HEK293 (cell line): ENCODE data around the gene PPT2.
A peak's percentile ranks its signal among the peaks of the same experiment; 100 is the strongest.

Source experiments
- CTCF ChIA-PET: fragments of 350-600 bp; formaldehyde crosslinking; extraction: SDS; loops from one replicate; lab custom pipeline; 2021; ENCODE audit warnings: antibody characterized with exemption; lab: Yijun Ruan, JAX
- POLR2A ChIA-PET: fragments of 300-600 bp; formaldehyde crosslinking; extraction: SDS; loops from one replicate; lab custom pipeline; 2020; ENCODE audit warnings: antibody characterized with exemption, inconsistent platforms; lab: Yijun Ruan, JAX
- H3K27ac ChIP-seq: fragments of 200-500 bp; sonication (Bioruptor generic); 2 replicates; pipeline ENCODE4 v1.5.1; 2014; ENCODE audit warnings: low read depth, low read length, control low read depth, inconsistent platforms; ENCODE audit errors: extremely low read depth
- H3K36me3 ChIP-seq, 2 experiments: fragments of 200-500 bp in 1 of 2; sonication (Bioruptor generic) in 1 of 2; 1 replicate in 1 of 2; 2 replicates in 1 of 2; pipeline ENCODE4 v1.5.1; 2014 to 2017; ENCODE audit warnings: inconsistent platforms in 2 of 2, low read length in 2 of 2; ENCODE audit not compliant: control insufficient read depth in 2 of 2, insufficient read depth in 1 of 2
- H3K4me1 ChIP-seq: fragments of 200-500 bp; sonication (Bioruptor generic); 2 replicates; pipeline ENCODE4 v1.5.1; 2014; ENCODE audit warnings: mild to moderate bottlenecking, low read length, inconsistent platforms; ENCODE audit not compliant: control insufficient read depth, insufficient read depth
- H3K4me3 ChIP-seq: 2 replicates; pipeline ENCODE4 v1.5.1; 2011; ENCODE audit warnings: low read depth, mild to moderate bottlenecking, control low read depth, low read length, moderate library complexity
- H3K9me3 ChIP-seq: fragments of 200-500 bp; sonication (Bioruptor generic); 2 replicates; pipeline ENCODE4 v1.5.1; 2014; ENCODE audit warnings: low read depth, low read length, inconsistent platforms; ENCODE audit not compliant: control insufficient read depth, insufficient read depth
- EGR2 ChIP-seq: fragments of 450-650 bp; formaldehyde crosslinking; IDR thresholded peaks from 2 replicates; pipeline ENCODE4 v1.5.1; 2016; ENCODE audit warnings: low read depth, missing biosample characterization, missing genetic modification characterization
- GFI1B ChIP-seq: fragments of 450-650 bp; formaldehyde crosslinking; IDR thresholded peaks from 2 replicates; pipeline ENCODE4 v1.5.1; 2016; ENCODE audit warnings: missing biosample characterization, missing genetic modification characterization
- GLIS2 ChIP-seq: fragments of 450-650 bp; formaldehyde crosslinking; IDR thresholded peaks from 2 replicates; pipeline ENCODE4 v1.5.1; 2016; ENCODE audit warnings: missing biosample characterization, missing genetic modification characterization
- KLF16 ChIP-seq: fragments of 450-650 bp; formaldehyde crosslinking; IDR thresholded peaks from 2 replicates; pipeline ENCODE4 v1.5.1; 2017; ENCODE audit warnings: missing biosample characterization, missing genetic modification characterization
- MEIS1 ChIP-seq: sonication (generic); formaldehyde crosslinking; IDR thresholded peaks from 2 replicates; pipeline ENCODE4 v1.8.1; 2022; ENCODE audit warnings: missing genetic modification reagents, mild to moderate bottlenecking, borderline replicate concordance
- MYNN ChIP-seq: fragments of 450-650 bp; formaldehyde crosslinking; IDR thresholded peaks from 2 replicates; pipeline ENCODE4 v1.5.1; 2016; ENCODE audit warnings: missing biosample characterization, missing genetic modification characterization, borderline replicate concordance
- OSR2 ChIP-seq: fragments of 450-650 bp; formaldehyde crosslinking; IDR thresholded peaks from 2 replicates; pipeline ENCODE4 v1.5.1; 2016; ENCODE audit warnings: missing biosample characterization, missing genetic modification characterization
- OVOL3 ChIP-seq: fragments of 450-650 bp; formaldehyde crosslinking; IDR thresholded peaks from 2 replicates; pipeline ENCODE4 v1.5.1; 2016; ENCODE audit warnings: missing biosample characterization, missing genetic modification characterization
- PRDM1 ChIP-seq: fragments of 450-650 bp; formaldehyde crosslinking; IDR thresholded peaks from 2 replicates; pipeline ENCODE4; 2016; ENCODE audit warnings: missing biosample characterization, missing genetic modification characterization
- SALL2 ChIP-seq: fragments of 450-650 bp; formaldehyde crosslinking; IDR thresholded peaks from 2 replicates; pipeline ENCODE4 v1.5.0; 2017; ENCODE audit warnings: missing biosample characterization, mild to moderate bottlenecking, missing genetic modification characterization, borderline replicate concordance
- SCRT2 ChIP-seq: fragments of 450-650 bp; formaldehyde crosslinking; IDR thresholded peaks from 2 replicates; pipeline ENCODE4 v1.5.1; 2016; ENCODE audit warnings: missing biosample characterization, missing genetic modification characterization
- SETDB1 ChIP-seq: IDR thresholded peaks from one replicate; pipeline ENCODE4 v1.6.1; 2017; ENCODE audit warnings: mild to moderate bottlenecking, low read length, moderate library complexity, mixed read lengths; ENCODE audit not compliant: insufficient read length
- ZFHX2 ChIP-seq: fragments of 450-650 bp; formaldehyde crosslinking; conservative IDR thresholded peaks from 2 replicates; pipeline ENCODE4 v1.5.1; 2016; ENCODE audit warnings: missing biosample characterization, missing genetic modification characterization
- ZNF121 ChIP-seq: fragments of 450-650 bp; formaldehyde crosslinking; IDR thresholded peaks from 2 replicates; pipeline ENCODE4 v1.5.1; 2016; ENCODE audit warnings: missing biosample characterization, missing genetic modification characterization
- ZNF140 ChIP-seq: fragments of 450-650 bp; formaldehyde crosslinking; IDR thresholded peaks from 2 replicates; pipeline ENCODE4 v1.5.1; 2016; ENCODE audit warnings: missing biosample characterization, missing genetic modification characterization
- ZNF169 ChIP-seq: fragments of 450-650 bp; formaldehyde crosslinking; IDR thresholded peaks from 2 replicates; pipeline ENCODE4 v1.5.1; 2016; ENCODE audit warnings: missing biosample characterization, missing genetic modification characterization
- ZNF335 ChIP-seq: fragments of 450-650 bp; formaldehyde crosslinking; conservative IDR thresholded peaks from 2 replicates; pipeline ENCODE4 v1.5.1; 2016; ENCODE audit warnings: missing biosample characterization, missing genetic modification characterization
- ZNF341 ChIP-seq: fragments of 450-650 bp; formaldehyde crosslinking; IDR thresholded peaks from 2 replicates; pipeline ENCODE4; 2016; ENCODE audit warnings: low read depth, missing biosample characterization, missing genetic modification characterization
- ZNF366 ChIP-seq: fragments of 450-650 bp; formaldehyde crosslinking; conservative IDR thresholded peaks from 2 replicates; pipeline ENCODE4 v1.5.1; 2016; ENCODE audit warnings: missing biosample characterization, missing genetic modification characterization
- ZNF391 ChIP-seq: fragments of 450-650 bp; formaldehyde crosslinking; IDR thresholded peaks from 2 replicates; pipeline ENCODE4 v1.5.1; 2016; ENCODE audit warnings: low read depth, missing biosample characterization, missing genetic modification characterization, borderline replicate concordance
- ZNF626 ChIP-seq: fragments of 450-650 bp; sonication (Bioruptor Pico); formaldehyde crosslinking; IDR thresholded peaks from 2 replicates; pipeline ENCODE4 v1.5.1; 2018; ENCODE audit warnings: missing biosample characterization, missing genetic modification characterization, inconsistent platforms
- ZNF707 ChIP-seq: fragments of 450-650 bp; formaldehyde crosslinking; IDR thresholded peaks from 2 replicates; pipeline ENCODE4 v1.5.1; 2016; ENCODE audit warnings: missing biosample characterization, missing genetic modification characterization
- ZNF837 ChIP-seq: fragments of 450-650 bp; formaldehyde crosslinking; IDR thresholded peaks from 2 replicates; pipeline ENCODE4 v1.5.1; 2016; ENCODE audit warnings: missing biosample characterization, missing genetic modification characterization
- TF ChIP-seq, protein P1 (sequence below): fragments of 450-650 bp; formaldehyde crosslinking; IDR thresholded peaks from 2 replicates; pipeline ENCODE4 v1.5.1; 2017; ENCODE audit warnings: missing biosample characterization, missing genetic modification characterization
- TF ChIP-seq, protein P2 (sequence below): fragments of 450-650 bp; formaldehyde crosslinking; IDR thresholded peaks from 2 replicates; pipeline ENCODE4 v1.5.1; 2016; ENCODE audit warnings: missing biosample characterization, missing genetic modification characterization
- TF ChIP-seq, protein P3 (sequence below): fragments of 450-650 bp; formaldehyde crosslinking; IDR thresholded peaks from 2 replicates; pipeline ENCODE4 v1.5.1; 2016; ENCODE audit warnings: missing biosample characterization, missing genetic modification characterization, low read depth
- TF ChIP-seq, protein P4 (sequence below): fragments of 450-650 bp; formaldehyde crosslinking; IDR thresholded peaks from 2 replicates; pipeline ENCODE4 v1.5.1; 2016; ENCODE audit warnings: missing biosample characterization, missing genetic modification characterization

PPT2 gene

DNA sequence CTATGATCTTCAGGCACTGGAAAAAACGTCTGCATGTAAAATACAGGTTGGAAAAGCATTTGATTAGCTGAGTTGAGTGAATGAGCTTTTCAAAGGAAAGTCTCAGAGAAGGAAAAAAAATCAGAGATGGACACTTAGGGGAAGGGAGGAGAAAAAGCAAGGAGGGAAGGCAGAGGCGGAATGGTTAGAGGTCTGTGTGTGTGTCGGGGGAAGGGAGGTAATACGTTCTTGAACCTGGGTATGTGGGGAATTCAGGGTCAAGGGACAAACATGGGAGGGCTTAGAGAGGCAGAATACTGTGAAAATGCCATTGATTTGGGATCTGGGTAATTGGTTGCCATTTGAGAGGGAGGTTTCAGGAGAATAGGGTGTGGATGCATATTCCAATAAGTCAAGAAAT, 7.3 kb upstream of the PPT2 start:
- Histone ChIP-seq H3K36me3 (no peaks in the 10 kb centered on the region), H3K4me3 (no peak overlapping the region)
- ChIA-PET CTCF (interaction anchor here (0.7 to 2.1 kb wide), 6 partner anchors 8 to 976 kb away, joined by 3 to 9 read pairs (median 6); no protein-coding TSS in a partner anchor), POLR2A (interaction anchor here (1.0 to 3.2 kb wide), 2 partner anchors 16 to 28 kb away, joined by 3 to 26 read pairs; partner anchors contain the start of gene FKBPL)
- TF ChIP-seq ZNF335 (peak; percentile 18; the same call in 1 of the 2 replicates), ZNF707 (tag by site-specific recombination) (no peak), ZFHX2 (tag by site-specific recombination) (0 out of 2 replicates have a peak, but pooled peaks have one; percentile 12), ZNF366 (tag by site-specific recombination) (no peak), SCRT2 (tag by site-specific recombination) (no peak), ZNF837 (tag by site-specific recombination) (no peak), KLF16 (tag by site-specific recombination) (0 out of 2 replicates have a peak, but pooled peaks have one; percentile 1), EGR2 (peak; percentile 27; the same call in 1 of the 2 replicates), ZNF626 (tag by site-specific recombination) (no peak), PRDM1 (0 out of 2 replicates have a peak, but pooled peaks have one; percentile 3), SETDB1 (no peak), ZNF169 (tag by site-specific recombination) (no peak), MYNN (tag by site-specific recombination) (no peak), ZNF140 (tag by site-specific recombination) (no peak)
- TF ChIP-seq, all 188 proteins: peak for 5
- Histone ChIP-seq H3K27ac (no peak overlapping the region), H3K9me3 (no peaks in the 10 kb centered on the region), H3K4me1 (0 out of 2 replicates have a peak, but pooled peaks cover 2% of the 10 kb centered on the region)

DNA sequence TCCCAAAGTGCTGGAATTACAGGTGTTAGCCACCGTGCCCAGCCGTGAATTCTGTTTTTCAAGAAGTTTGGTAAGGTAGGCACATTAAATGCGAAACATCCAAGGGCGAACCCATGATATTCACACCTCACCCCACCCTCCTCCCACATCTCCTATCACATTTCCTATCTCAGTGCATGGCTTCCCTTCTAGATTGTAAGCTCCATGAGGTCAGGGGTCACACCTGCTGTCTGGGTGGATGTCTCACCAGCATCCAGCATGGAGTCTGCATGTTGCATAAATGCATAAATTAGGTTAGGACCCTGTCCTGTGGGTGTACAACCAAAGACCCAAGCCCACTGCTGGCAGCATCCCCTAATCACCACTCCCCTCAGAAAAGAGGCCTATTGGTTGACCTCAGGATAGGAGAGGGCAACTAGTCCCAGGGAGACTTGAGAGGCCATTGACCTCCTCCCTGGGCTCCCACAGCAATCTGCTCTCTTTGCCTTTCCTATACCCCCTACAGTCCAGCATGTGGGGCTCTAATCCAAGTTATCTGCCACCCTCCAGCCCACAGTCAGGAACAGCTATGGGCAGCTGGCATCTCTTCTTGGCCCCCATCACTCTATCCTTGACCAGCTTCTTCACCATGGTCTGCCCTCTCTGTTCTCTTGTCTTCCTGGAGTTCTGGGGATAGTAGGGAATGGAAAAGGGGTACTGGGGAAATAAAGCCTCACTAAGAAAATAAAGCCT, 6.4 kb upstream of the PPT2 start:
- Histone ChIP-seq H3K4me3 (no peak overlapping the region), H3K4me1 (peaks cover 7% of the 10 kb centered on the region; the same call in 1 of the 2 replicates), H3K27ac (no peak overlapping the region), H3K36me3 (no peaks in the 10 kb centered on the region), H3K9me3 (no peaks in the 10 kb centered on the region)
- POLR2A ChIA-PET: interaction anchor here (0.9 to 3.2 kb wide), 3 partner anchors 17 to 249 kb away, joined by 3 to 26 read pairs (median 4); partner anchors contain the start of gene FKBPL
- CTCF ChIA-PET: interaction anchor here (0.6 to 2.1 kb wide), 3 partner anchors 29 to 639 kb away, joined by 3 to 9 read pairs (median 5); no protein-coding TSS in a partner anchor
- TF ChIP-seq, protein P1, sequence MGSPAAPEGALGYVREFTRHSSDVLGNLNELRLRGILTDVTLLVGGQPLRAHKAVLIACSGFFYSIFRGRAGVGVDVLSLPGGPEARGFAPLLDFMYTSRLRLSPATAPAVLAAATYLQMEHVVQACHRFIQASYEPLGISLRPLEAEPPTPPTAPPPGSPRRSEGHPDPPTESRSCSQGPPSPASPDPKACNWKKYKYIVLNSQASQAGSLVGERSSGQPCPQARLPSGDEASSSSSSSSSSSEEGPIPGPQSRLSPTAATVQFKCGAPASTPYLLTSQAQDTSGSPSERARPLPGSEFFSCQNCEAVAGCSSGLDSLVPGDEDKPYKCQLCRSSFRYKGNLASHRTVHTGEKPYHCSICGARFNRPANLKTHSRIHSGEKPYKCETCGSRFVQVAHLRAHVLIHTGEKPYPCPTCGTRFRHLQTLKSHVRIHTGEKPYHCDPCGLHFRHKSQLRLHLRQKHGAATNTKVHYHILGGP: no peak
- TF ChIP-seq SALL2 (tag by site-specific recombination) (no peak), OVOL3 (tag by site-specific recombination) (no peak), ZNF341 (tag by site-specific recombination) (no peak), GLIS2 (tag by site-specific recombination) (no peak), ZNF391 (no peak), PRDM1 (no peak), GFI1B (tag by site-specific recombination) (no peak), OSR2 (tag by site-specific recombination) (no peak), MEIS1 (no peak), ZNF121 (tag by site-specific recombination) (no peak)
- TF ChIP-seq, protein P2, sequence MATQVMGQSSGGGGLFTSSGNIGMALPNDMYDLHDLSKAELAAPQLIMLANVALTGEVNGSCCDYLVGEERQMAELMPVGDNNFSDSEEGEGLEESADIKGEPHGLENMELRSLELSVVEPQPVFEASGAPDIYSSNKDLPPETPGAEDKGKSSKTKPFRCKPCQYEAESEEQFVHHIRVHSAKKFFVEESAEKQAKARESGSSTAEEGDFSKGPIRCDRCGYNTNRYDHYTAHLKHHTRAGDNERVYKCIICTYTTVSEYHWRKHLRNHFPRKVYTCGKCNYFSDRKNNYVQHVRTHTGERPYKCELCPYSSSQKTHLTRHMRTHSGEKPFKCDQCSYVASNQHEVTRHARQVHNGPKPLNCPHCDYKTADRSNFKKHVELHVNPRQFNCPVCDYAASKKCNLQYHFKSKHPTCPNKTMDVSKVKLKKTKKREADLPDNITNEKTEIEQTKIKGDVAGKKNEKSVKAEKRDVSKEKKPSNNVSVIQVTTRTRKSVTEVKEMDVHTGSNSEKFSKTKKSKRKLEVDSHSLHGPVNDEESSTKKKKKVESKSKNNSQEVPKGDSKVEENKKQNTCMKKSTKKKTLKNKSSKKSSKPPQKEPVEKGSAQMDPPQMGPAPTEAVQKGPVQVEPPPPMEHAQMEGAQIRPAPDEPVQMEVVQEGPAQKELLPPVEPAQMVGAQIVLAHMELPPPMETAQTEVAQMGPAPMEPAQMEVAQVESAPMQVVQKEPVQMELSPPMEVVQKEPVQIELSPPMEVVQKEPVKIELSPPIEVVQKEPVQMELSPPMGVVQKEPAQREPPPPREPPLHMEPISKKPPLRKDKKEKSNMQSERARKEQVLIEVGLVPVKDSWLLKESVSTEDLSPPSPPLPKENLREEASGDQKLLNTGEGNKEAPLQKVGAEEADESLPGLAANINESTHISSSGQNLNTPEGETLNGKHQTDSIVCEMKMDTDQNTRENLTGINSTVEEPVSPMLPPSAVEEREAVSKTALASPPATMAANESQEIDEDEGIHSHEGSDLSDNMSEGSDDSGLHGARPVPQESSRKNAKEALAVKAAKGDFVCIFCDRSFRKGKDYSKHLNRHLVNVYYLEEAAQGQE: no peak
- TF ChIP-seq, protein P3, sequence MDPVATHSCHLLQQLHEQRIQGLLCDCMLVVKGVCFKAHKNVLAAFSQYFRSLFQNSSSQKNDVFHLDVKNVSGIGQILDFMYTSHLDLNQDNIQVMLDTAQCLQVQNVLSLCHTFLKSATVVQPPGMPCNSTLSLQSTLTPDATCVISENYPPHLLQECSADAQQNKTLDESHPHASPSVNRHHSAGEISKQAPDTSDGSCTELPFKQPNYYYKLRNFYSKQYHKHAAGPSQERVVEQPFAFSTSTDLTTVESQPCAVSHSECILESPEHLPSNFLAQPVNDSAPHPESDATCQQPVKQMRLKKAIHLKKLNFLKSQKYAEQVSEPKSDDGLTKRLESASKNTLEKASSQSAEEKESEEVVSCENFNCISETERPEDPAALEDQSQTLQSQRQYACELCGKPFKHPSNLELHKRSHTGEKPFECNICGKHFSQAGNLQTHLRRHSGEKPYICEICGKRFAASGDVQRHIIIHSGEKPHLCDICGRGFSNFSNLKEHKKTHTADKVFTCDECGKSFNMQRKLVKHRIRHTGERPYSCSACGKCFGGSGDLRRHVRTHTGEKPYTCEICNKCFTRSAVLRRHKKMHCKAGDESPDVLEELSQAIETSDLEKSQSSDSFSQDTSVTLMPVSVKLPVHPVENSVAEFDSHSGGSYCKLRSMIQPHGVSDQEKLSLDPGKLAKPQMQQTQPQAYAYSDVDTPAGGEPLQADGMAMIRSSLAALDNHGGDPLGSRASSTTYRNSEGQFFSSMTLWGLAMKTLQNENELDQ: no peak
- TF ChIP-seq, protein P4, sequence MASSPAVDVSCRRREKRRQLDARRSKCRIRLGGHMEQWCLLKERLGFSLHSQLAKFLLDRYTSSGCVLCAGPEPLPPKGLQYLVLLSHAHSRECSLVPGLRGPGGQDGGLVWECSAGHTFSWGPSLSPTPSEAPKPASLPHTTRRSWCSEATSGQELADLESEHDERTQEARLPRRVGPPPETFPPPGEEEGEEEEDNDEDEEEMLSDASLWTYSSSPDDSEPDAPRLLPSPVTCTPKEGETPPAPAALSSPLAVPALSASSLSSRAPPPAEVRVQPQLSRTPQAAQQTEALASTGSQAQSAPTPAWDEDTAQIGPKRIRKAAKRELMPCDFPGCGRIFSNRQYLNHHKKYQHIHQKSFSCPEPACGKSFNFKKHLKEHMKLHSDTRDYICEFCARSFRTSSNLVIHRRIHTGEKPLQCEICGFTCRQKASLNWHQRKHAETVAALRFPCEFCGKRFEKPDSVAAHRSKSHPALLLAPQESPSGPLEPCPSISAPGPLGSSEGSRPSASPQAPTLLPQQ (tag by site-specific recombination): no peak
